Prostate gland (tissue), 2 donors: ENCODE data around the gene RBAK.

Experiments used
- POLR2A ChIP-seq: fragments of 450-650 bp; IDR thresholded peaks from one replicate; pipeline ENCODE4 v1.6.1; 2016; ENCODE audit warnings: antibody characterized with exemption, mild to moderate bottlenecking
- POLR2AphosphoS5 ChIP-seq: sonication (generic); formaldehyde crosslinking; IDR thresholded peaks from one replicate; pipeline ENCODE4 v1.6.1; 2017; ENCODE audit warnings: antibody characterized with exemption
- TF ChIP-seq, protein P1 (sequence below), 4 experiments: fragments of 200-600 bp in 2 of 4; fragments of 450-650 bp in 2 of 4; sonication (generic) in 2 of 4; IDR thresholded peaks; 1 replicate in 3 of 4; 2 replicates in 1 of 4; pipeline ENCODE4 v1.5.1; 2016 to 2019; ENCODE audit warnings: antibody characterized with exemption in 4 of 4, mild to moderate bottlenecking in 2 of 4, moderate library complexity in 2 of 4

DNA sequence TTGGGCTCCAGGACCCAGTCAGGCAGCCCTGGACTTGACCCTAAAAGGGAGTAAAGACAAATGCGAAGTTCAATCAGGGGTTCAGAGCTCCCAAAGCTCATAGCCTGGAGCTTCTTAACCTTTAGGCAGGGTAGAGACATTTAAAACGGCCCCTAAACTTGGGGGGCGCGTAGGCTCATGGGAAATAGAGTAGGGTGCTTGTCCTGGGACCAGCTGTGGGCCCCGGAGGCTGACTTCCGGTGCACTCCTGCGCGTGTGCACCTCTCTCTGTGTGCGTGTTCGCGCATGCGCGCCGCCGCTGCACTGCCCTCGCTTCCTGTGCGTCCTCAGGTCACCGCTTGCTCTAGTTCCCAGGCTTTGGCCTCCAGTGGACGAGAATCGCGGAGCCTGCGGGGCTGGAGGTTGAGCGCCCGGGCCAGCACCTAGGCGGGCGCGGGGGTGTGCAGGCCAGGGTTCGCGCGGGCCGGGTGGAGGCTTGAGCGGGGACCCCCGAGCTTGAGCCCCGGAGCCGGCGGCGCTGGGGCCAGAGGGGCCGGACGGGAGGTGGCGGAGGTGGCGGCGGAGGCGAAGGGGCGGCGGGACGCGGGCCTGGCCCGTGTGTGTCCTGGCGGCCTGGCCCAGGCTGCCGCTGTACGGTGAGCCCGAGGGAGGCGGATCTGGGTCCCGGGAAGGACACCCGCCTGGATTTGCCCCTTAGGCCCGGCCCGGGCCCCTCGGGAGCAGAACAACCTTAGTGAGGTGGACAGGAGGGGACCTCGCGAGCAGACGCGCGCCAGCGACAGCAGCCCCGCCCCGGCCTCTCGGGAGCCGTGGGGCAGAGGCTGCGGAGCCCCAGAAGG, at the start of gene RBAK:
- TF ChIP-seq POLR2AphosphoS5, result peak; percentile 85
- TF ChIP-seq POLR2A, result peak; percentile 57
- TF ChIP-seq, protein P1, sequence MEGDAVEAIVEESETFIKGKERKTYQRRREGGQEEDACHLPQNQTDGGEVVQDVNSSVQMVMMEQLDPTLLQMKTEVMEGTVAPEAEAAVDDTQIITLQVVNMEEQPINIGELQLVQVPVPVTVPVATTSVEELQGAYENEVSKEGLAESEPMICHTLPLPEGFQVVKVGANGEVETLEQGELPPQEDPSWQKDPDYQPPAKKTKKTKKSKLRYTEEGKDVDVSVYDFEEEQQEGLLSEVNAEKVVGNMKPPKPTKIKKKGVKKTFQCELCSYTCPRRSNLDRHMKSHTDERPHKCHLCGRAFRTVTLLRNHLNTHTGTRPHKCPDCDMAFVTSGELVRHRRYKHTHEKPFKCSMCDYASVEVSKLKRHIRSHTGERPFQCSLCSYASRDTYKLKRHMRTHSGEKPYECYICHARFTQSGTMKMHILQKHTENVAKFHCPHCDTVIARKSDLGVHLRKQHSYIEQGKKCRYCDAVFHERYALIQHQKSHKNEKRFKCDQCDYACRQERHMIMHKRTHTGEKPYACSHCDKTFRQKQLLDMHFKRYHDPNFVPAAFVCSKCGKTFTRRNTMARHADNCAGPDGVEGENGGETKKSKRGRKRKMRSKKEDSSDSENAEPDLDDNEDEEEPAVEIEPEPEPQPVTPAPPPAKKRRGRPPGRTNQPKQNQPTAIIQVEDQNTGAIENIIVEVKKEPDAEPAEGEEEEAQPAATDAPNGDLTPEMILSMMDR (IDR thresholded peaks at IDR 0.05), result peak in 2 of 4 experiments; percentile 8 to 33
